ENCODE data around the gene FDXR.
"Not testable (repeated sequence)": the region's sequence is repeated elsewhere in the genome, so short reads cannot be mapped to it uniquely, and the experiment has no call there.

Gene FDXR, protein sequence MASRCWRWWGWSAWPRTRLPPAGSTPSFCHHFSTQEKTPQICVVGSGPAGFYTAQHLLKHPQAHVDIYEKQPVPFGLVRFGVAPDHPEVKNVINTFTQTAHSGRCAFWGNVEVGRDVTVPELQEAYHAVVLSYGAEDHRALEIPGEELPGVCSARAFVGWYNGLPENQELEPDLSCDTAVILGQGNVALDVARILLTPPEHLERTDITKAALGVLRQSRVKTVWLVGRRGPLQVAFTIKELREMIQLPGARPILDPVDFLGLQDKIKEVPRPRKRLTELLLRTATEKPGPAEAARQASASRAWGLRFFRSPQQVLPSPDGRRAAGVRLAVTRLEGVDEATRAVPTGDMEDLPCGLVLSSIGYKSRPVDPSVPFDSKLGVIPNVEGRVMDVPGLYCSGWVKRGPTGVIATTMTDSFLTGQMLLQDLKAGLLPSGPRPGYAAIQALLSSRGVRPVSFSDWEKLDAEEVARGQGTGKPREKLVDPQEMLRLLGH

DNA sequence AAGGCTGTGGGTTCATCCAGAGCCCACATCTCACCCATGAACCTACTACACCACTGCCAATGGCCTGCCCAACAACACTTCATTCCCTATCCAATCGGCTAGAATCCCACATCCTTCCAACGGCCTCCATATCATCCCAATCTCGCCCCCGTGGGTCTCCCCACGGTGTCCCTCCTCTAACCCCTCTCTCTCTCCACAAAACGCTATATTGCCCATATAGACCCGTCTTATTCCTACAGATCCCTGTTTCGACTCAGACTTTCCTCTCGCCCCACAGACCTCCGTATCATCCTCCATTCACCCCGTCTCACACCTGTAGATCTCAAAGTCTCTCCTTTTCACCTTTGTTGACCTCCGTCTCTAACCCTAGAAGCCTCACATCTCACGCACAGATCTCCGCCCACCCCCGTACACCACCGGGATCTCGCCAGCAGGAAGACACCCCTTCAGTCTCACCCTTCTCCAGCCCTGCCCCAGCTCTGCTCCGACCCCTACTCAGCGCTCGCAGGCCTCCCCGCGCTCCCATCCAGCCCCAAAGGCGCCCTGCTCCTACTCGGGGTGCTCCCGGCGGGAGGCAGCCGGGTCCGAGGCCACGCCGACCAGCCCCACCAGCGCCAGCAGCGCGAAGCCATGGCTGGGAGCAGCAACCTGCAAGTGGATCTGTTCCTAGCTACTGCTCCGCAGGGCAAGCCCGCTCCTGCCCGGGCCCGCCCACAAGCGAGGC is at the start of gene FDXR:
Gene FDXR, minus strand, starts transcription at position 682 of the 724 bp plus-strand sequence. Its CDS starts 50 bp downstream, at position 632.
- Mint-ChIP-seq H3K36me3 (no peaks in the 10 kb centered on the region), H3K9me3 (no peaks in the 10 kb centered on the region), H3K27me3 (no peaks in the 10 kb centered on the region), H3K4me3 (peak within 1 kb of the TSS; percentile 92), H3K4me1 (peaks cover 16% of the 10 kb centered on the region), H3K27ac (peak within 1 kb of the TSS; percentile 95)
- DNase-seq (ENCODE audit: low spot score in 2 of 2) (no peak), ATAC-seq (ENCODE audit: low read depth) (no peak)

DNA sequence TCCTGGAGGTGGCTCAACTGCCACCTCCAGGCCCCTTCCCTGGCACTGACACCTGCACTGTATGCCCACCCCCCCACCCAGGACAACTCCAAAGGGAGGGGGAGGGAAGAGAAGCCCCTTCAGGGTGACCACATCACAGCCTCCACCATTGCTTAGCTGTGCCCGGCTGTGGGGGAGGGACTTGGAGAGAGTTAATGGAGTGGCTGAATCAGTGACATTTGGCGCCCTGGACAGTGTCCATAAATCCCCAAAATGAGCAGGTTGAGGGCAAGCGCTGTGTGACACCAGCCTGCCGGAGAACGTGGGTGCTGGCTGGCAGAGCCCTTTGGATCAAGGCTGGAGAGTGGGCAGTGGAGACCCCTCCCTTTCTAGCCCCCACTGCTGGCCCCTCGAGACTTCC is 49.4 kb upstream of the FDXR start:
- ATAC-seq (ENCODE audit: low read depth) (no peak), DNase-seq (ENCODE audit: low spot score in 2 of 2) (no peak)
- Mint-ChIP-seq H3K27ac (no peak overlapping the region), H3K4me3 (no peak overlapping the region), H3K4me1 (peaks cover 11% of the 10 kb centered on the region), H3K9me3 (no peaks in the 10 kb centered on the region), H3K36me3 (no peaks in the 10 kb centered on the region), H3K27me3 (peaks cover 22% of the 10 kb centered on the region)

DNA sequence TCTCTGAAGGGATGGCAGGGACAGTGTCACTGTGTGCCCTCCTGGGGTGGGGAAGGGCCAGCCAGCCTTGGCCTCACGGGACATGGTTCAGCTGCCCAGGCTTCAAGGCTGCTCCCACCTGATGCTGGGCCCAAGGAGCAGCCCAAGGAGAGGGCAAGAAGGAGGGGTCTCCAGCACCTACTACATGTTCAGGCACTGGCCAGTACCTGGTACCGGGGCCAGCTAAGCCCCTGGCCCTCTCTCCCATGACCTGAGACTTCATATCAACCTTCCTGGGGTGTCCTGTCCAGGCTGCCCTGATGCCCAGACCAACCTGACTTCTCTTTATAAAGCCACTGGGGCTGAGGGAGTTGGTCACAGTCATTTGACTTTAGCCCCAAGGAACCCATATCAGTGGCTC is 49.0 kb upstream of the FDXR start:
- peaks cover 12% of the 10 kb centered on the region for H3K4me1 Mint-ChIP-seq
- no peaks in the 10 kb centered on the region for H3K36me3 Mint-ChIP-seq
- ATAC-seq (ENCODE audit: low read depth): no peak
- H3K27me3 Mint-ChIP-seq: peaks cover 26% of the 10 kb centered on the region
- no peak for DNase-seq (ENCODE audit: low spot score in 2 of 2)
- H3K4me3 Mint-ChIP-seq: no peak overlapping the region
- H3K9me3 Mint-ChIP-seq: no peaks in the 10 kb centered on the region
- no peak overlapping the region for H3K27ac Mint-ChIP-seq

DNA sequence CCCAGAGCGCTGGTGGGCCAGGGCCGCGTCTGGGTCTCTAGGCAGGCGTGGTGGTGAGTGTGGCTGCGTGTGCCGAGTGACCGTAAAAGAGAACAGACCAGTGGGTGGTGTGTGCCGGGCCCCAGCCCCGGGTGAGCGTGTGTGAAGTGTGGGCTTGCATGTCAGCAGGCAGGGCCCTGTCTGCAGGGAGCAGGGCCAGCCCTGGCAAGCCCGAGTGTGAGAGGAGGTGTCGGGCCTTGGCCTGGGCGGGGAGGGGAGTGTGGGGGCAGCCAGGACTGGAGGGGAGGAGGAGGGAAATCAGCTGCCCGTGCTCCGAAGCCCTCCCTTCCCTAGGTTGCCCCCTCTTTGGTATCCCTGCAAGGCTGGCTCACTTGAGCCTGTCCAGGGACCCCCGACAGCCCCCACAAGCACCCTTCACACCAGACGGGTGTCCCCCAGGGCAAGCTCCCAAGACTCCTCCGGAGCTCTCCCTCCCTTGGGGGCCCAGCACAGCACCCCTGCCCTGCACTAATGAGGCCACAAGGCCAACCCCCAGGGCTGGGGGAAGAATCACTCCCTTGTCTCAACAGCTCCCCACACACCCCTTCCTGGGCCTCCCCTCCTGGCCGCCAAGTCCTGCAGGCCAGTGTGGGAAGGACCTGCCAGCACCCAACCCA is 48.4 kb upstream of the FDXR start:
- Mint-ChIP-seq H3K4me3 (no peak overlapping the region), H3K27me3 (peaks cover 29% of the 10 kb centered on the region), H3K4me1 (peaks cover 15% of the 10 kb centered on the region), H3K27ac (no peak overlapping the region), H3K36me3 (no peaks in the 10 kb centered on the region), H3K9me3 (no peaks in the 10 kb centered on the region)
- no peak for DNase-seq (ENCODE audit: low spot score in 2 of 2)
- no peak for ATAC-seq (ENCODE audit: low read depth)

DNA sequence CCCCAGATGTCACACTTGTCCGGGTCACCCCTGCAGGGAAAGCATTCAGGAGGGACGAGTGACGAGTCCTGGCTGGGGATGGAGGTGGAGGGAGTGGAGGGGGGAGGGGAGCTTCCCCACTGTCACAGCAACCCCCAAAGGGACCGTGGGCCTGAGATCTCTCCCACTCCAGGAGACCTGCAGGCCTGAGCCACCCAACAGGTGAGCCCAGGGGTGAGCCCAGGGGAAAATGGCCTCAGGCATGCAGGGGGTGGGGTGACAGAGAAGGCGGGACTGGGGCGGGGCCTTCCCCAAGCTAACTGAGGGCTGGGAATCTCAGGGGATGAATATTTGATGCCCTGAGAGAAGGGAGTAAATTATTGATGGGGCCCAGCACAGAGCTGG is 47.8 kb upstream of the FDXR start:
- Mint-ChIP-seq H3K4me3 (no peak overlapping the region), H3K36me3 (no peaks in the 10 kb centered on the region), H3K4me1 (peaks cover 15% of the 10 kb centered on the region), H3K9me3 (no peaks in the 10 kb centered on the region), H3K27ac (no peak overlapping the region), H3K27me3 (peaks cover 30% of the 10 kb centered on the region)
- DNase-seq (ENCODE audit: low spot score in 2 of 2) (no peak), ATAC-seq (ENCODE audit: low read depth) (no peak)

DNA sequence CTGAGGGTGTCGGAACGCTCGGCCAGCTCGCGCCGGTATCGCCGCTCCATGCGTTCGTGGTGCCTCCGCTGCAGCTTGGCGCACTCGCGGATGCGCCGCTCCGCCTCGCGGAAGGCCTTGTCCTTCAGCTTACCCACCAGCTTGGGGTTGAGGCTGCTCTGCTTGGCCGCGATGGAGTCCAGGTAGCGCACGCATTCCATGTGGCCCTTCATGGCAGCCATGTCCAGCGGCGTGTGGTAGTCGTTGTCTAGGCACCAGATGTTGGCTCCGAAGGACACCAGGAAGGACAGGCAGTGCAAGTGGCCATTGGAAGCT is 47.5 kb upstream of the FDXR start:
- no peak overlapping the region for H3K4me3 Mint-ChIP-seq
- H3K9me3 Mint-ChIP-seq: no peaks in the 10 kb centered on the region
- no peak overlapping the region for H3K27ac Mint-ChIP-seq
- H3K27me3 Mint-ChIP-seq: peaks cover 26% of the 10 kb centered on the region
- H3K36me3 Mint-ChIP-seq: no peaks in the 10 kb centered on the region
- H3K4me1 Mint-ChIP-seq: peaks cover 12% of the 10 kb centered on the region
- no peak for DNase-seq (ENCODE audit: low spot score in 2 of 2)
- no peak for ATAC-seq (ENCODE audit: low read depth)

DNA sequence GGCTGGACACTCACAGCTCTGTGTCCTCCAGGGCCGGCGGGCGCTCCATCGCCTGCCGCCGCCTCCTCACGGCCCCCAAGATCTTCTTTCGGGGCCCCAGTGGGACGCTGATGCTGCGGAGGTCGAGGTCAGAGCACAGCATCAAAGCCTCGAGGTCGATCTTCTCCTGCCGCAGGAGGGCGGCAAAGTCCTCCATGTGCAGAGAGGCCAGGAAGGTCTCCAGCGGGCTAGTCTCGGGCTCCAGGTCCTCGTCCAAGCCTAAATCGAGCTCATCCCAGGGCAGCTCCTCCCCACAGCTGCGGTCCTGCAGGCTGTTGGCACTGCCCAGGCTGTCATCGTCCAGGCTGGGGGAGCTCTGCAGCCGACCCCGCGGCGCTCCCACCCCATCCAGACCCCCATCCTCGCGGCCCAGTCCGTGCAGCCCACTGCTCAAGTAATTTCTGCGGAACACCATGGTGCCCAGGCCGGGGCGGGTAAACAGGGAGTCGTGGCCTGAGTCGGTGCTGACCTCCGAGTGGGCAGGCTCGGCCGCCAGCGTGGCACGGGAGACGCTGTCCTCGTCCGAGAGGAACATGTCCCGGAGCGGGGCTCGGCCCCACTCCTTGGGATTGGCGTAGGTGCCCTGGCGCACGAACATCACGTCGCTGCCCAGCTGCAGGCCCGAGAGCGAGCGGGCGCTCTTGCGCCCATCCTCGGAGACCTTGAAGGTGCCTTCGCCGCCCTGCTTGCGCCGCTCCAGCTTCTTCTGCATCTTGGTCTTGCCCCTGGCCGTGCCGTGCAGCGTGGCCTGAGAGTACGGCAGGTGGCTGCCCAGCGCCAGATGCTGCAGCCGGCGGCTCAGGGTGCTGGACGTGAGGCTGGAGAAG is 46.9 kb upstream of the FDXR start:
- ATAC-seq (ENCODE audit: low read depth) (no peak), DNase-seq (ENCODE audit: low spot score in 2 of 2) (no peak)
- Mint-ChIP-seq H3K4me3 (no peak overlapping the region), H3K9me3 (no peaks in the 10 kb centered on the region), H3K36me3 (no peaks in the 10 kb centered on the region), H3K4me1 (peaks cover 9% of the 10 kb centered on the region), H3K27ac (no peak overlapping the region), H3K27me3 (peaks cover 24% of the 10 kb centered on the region)

DNA sequence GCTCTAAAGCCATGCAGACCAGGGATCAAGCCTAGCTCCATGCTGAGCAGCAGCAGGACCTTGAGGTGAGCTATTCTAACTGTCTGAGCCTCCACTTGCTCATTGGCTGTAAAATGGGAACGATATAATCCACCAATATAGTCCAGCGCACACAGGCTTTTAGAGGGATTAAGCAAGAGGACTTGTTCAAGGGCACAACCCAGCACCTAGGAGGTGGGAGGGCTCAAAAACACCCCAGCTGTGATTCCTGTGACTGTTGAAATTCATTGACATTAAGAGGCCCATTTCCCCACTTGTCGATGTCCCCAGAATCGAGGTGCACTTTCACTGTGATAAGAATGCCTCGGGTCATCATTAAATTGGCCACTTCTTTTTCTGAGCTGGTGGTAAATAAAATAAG is 46.1 kb upstream of the FDXR start:
- DNase-seq (ENCODE audit: low spot score in 2 of 2): no peak
- no peaks in the 10 kb centered on the region for H3K9me3 Mint-ChIP-seq
- peaks cover 7% of the 10 kb centered on the region for H3K4me1 Mint-ChIP-seq
- no peak overlapping the region for H3K4me3 Mint-ChIP-seq
- H3K27me3 Mint-ChIP-seq: peaks cover 22% of the 10 kb centered on the region
- H3K27ac Mint-ChIP-seq: no peak overlapping the region
- ATAC-seq (ENCODE audit: low read depth): no peak
- H3K36me3 Mint-ChIP-seq: no peaks in the 10 kb centered on the region

DNA sequence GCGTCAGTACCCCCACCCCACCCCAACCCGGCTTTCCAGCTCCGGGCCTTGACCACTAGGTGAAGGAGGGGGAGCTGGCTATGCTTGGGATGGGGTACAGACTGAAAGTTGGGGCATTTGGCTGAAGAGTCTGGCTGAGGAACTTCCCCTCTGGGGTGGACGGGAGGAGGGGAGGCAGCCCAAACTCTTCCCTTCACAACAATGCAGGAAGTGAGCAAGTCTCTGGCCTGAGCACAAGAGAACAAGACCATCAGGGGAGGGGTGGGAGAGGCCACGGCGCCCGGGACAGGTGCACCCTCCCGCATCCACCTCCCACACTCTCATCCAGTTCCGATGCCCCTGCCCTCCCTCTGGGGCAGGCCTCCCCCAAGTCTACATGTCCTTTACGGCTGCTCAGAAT is 44.6 kb upstream of the FDXR start:
- no peaks in the 10 kb centered on the region for H3K9me3 Mint-ChIP-seq
- ATAC-seq (ENCODE audit: low read depth): no peak
- no peak overlapping the region for H3K27ac Mint-ChIP-seq

DNA sequence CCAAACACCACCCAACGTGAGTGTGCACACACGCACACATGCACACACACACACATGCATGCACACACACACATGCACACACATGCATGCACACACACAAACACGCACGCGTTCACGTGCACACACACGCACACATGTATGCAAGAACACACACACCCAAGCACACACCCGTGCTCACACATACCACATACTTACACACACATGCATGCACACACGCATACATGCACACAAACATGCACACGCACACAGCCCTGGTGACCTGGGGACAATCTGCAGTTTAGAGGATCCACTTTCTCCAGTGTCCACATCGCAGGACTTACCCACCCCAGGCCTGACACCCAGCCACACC is 44.0 kb upstream of the FDXR start:
- Mint-ChIP-seq H3K27me3 (peaks cover 18% of the 10 kb centered on the region), H3K4me1 (peaks cover 3% of the 10 kb centered on the region), H3K27ac (no peak overlapping the region), H3K36me3 (no peaks in the 10 kb centered on the region), H3K4me3 (no peak overlapping the region), H3K9me3 (no peaks in the 10 kb centered on the region)
- no peak for ATAC-seq (ENCODE audit: low read depth)
- no peak for DNase-seq (ENCODE audit: low spot score in 2 of 2)

More for the DNA sequence above, 44.6 kb upstream of the FDXR start:
- Mint-ChIP-seq H3K4me3 (no peak overlapping the region), H3K36me3 (no peaks in the 10 kb centered on the region), H3K27me3 (peaks cover 18% of the 10 kb centered on the region), H3K4me1 (peaks cover 4% of the 10 kb centered on the region)
- no peak for DNase-seq (ENCODE audit: low spot score in 2 of 2)

DNA sequence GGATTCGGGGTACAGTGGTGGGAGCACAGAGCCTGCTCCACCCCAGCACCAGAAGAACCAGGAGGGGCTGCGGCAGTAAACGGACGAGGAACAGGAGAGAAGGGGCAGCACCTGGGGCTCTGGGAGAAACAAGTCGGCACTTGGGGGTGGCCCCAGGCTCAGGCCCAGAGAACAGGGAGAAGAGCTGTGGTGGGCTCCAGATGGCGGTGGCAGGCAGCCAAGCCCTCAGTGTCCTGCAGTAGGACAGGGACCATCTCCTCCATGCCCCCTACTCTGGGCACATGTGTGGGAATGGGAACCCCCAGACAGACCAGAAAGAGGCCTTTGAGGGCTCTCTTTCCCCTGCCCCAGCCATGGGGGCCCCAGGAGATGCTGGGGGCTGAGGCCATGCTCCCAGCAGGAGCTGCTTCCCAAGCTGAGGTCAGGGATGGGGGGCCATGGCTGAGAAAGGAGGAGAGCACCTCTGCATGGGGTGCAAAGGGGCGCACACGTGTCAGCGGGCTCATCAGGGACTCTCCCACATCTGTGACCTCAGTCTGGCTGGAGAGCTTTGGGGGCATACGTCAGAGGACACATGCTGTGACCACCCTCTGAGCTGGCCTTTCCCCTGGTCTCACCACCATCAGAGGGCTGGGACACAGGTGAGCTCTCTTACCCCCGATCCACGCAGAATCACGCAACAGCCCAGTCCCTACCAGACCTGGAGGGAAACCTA is 43.5 kb upstream of the FDXR start:
- H3K4me3 Mint-ChIP-seq: no peak overlapping the region
- H3K9me3 Mint-ChIP-seq: no peaks in the 10 kb centered on the region
- H3K27ac Mint-ChIP-seq: no peak overlapping the region
- DNase-seq (ENCODE audit: low spot score in 2 of 2) (no peak), ATAC-seq (ENCODE audit: low read depth) (no peak)
- peaks cover 3% of the 10 kb centered on the region for H3K4me1 Mint-ChIP-seq
- H3K36me3 Mint-ChIP-seq: no peaks in the 10 kb centered on the region
- peaks cover 18% of the 10 kb centered on the region for H3K27me3 Mint-ChIP-seq

DNA sequence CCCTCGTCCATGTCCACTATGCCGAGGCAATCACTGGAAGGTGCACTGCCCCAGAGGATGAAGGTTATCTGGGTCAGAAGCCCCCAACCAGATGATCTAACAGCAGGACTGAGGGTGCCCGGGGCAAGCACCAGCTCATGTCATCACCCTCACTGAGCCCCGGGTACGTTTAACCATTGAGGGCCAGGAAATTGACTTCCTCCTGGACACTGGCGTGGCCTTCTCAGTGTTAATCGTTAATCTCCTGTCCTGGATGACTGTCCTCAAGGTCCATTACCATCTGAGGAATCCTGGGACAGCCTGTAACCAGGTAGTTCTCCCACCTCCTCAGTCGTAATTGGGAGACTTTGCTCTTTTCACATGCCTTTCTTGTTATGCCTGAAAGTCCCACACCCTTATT is 38.6 kb upstream of the FDXR start:
- not testable (repeated sequence) for H3K27ac Mint-ChIP-seq; H3K4me3 Mint-ChIP-seq; H3K27me3 Mint-ChIP-seq; H3K36me3 Mint-ChIP-seq; ATAC-seq (ENCODE audit: low read depth); H3K9me3 Mint-ChIP-seq; DNase-seq (ENCODE audit: low spot score in 2 of 2); H3K4me1 Mint-ChIP-seq

DNA sequence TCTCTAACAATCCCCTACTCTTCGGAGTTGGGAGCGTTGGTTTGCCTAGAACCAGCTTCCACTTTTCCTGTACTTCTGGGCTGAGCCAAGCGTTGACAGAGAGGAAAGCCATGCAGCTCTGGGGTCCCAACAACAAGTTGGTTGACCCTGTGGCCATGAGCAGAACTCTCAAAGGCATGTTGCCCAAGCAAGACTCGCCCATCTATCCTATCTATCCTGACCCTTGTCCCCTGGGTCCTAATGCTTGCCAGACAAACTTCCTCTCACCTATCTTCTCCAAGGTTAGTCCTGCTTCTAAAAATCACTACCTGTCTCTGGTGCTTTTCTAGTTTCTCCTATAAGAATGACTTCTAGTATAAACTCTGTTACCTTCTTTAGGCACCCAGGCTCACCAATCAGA is 36.3 kb upstream of the FDXR start:
- H3K4me3 Mint-ChIP-seq; H3K9me3 Mint-ChIP-seq; H3K36me3 Mint-ChIP-seq; ATAC-seq (ENCODE audit: low read depth); DNase-seq (ENCODE audit: low spot score in 2 of 2); H3K27me3 Mint-ChIP-seq; H3K4me1 Mint-ChIP-seq; H3K27ac Mint-ChIP-seq: not testable (repeated sequence)
